ENCODE results near the gene MAD1L1.

Gene MAD1L1

DNA sequence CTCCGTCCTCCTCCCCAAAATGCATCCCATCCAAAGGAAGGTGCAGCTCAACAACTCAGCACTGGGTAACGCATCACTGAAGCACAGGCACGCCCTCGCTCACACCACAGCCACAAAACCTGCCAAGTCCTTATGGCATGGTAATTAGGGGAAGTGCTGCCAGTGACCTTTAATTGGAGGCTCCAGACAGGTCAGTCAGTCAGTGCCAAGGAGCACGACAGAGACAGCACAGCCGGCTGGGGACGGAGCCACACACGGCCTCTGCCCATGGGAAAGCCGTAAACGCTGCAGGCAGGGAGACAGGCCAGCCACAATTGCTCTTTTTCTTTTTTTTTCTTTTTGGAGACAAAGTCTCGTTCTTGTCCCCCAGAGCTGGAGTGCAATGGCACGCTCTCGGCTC lies 146.5 kb downstream of the MAD1L1 start:
- DNase-seq (ENCODE audit: low read depth in 2 of 2): no peak

DNA sequence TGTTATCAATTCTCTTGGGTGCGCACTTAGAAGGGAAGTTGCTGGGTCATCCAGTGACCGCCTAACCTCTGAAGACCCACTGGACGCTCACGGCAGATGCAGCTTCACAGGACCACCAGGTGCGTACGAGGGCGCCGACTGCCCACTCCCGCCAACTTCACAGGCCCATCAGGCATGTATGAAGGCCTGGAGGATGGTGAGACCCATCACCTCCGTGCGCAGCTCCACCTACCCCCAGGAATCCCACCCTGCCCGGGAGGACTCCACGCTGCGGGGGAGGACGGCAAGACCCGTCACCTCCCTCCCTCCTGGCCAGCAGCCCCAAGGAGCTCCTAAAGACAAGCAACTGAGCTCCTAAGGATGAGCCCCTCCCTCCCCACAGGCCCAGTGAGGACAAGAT lies 146.9 kb downstream of the MAD1L1 start:
- no peak for DNase-seq (ENCODE audit: low read depth in 2 of 2)

DNA sequence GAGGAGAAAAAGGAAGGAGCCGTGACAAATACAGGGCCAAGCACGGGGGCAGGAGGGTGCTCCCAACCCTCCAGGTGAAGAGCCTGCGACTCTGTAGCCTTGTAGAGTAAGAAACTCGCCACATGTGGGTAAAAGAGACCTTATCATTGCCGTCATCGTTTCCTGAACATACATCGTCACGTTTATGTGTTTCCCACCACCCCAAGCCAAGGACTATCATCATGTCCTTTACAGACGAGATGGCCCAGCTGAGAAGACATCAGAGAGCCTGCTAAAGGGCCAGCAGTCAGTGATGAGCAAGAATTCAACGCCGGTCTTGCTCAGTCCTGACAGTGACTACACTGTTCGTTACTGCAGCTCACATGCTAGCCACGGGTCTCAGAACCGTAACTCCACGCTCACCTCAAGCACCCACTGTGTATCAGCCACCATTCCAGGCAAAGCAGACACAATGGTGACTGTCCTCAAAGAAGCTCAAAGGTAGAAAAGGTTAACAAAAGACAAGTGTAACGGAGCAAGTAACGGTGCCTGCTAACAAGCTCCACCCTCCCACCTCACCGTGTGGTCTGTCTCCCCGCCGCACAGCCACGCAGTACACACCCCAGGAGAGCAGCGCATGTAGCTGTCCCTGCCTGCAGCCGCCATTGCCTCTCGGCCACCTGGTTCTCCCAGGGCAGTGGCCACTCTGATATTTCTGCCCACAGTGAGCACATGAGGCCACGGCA lies 147.8 kb downstream of the MAD1L1 start:
- DNase-seq (ENCODE audit: low read depth in 2 of 2): no peak

- peak in 1 of 2 donors; percentile 13 for DNase-seq (ENCODE audit: low read depth in 2 of 2)
Measured at GRCh38 chr7:2084331-2084730, 148.4 kb downstream of the MAD1L1 start.

- DNase-seq (ENCODE audit: low read depth in 2 of 2): no peak
Measured at GRCh38 chr7:2083362-2083761, 149.4 kb downstream of the MAD1L1 start.

DNA sequence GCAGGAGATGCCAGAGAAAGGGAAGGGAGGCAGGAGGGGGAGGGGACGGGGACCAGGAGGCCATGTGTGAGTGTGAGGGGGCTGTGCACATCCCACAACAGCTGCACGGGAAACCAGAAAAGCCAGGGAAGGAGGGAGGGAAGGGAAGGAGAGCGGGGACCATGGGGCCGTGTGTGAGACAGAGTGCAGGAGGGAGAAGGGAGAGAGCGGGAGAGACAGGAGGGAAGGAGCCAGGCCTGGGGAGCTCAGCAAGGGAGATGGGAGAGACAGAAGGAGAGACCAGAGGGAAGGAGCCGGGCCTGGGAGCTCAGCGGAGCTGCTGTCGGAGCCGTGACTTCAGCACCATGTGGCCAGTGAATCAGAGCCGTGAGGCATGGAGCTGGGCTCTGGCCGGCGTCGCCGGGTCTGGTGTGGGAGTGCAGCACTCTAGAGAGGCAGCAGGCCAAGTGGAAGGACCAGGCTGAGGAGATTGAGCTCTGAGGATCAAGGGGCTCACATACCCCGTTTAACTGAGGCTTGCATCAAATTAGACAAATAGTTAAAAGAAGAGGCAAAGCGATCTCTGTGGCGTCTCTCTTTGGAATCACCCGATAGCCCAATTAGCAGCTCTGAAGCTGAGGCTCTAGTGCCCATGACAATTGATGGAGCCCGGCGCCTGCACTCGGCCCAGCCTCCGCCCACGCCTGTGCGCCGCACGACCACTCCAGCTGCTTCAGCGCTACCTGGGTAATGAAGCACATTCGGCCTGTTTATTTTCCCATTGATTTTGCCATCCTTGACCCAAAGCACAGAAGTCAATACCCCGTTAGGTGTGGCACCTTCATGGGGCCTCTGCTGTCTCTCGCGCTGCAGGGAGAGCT lies 150.4 kb downstream of the MAD1L1 start:
- DNase-seq (ENCODE audit: low read depth in 2 of 2): no peak

GRCh38 chr7:2081526-2082135 lies 151.1 kb downstream of the MAD1L1 start:
- DNase-seq (ENCODE audit: low read depth in 2 of 2): no peak

GRCh38 chr7:2080477-2080876 lies 152.3 kb downstream of the MAD1L1 start:
- DNase-seq (ENCODE audit: low read depth in 2 of 2): no peak

GRCh38 chr7:2080060-2080387 lies 152.7 kb downstream of the MAD1L1 start:
- no peak for DNase-seq (ENCODE audit: low read depth in 2 of 2)

GRCh38 chr7:2079332-2080059 lies 153.2 kb downstream of the MAD1L1 start:
- DNase-seq (ENCODE audit: low read depth in 2 of 2): no peak

DNA sequence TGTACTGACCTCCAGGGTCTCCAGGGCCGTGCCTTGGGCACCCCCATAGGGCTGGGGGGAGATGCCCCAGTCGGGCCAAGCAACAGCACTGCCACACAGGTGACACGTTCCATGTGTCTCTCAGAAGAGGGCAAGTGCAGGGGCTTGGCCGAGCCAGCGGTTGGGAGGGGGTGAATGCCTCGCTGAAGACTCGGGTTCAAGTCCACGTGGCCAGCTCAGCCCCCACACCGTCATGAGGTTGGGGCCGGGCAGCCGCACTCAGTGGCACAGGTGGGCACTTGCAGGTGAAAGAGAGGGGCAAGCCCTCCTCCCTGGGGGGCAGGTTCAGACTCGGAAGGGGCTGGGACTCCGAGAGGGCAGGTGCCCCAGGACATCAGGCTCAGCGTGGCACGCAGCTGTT lies 153.8 kb downstream of the MAD1L1 start:
- DNase-seq (ENCODE audit: low read depth in 2 of 2): no peak

DNA sequence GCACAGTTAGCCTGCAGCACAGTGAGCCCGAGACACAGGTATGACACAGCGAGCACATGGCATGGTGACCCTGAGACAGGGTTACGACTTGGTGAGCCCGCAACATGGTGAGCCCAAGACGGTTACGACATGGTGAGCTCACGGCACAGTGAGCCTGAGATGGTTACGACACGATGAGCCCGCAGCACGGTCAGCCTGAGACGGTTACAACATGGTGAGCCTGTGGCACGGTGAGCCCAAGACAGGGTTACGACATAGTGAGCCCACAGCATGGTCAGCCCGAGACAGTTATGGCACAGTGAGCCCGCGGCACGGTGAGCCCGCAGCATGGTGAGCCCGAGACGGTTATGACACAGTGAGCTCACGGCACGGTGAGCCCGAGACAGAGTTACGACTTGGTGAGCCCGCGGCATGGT lies 156.1 kb downstream of the MAD1L1 start:
- no peak for DNase-seq (ENCODE audit: low read depth in 2 of 2)

GRCh38 chr7:2075811-2076210 lies 156.9 kb downstream of the MAD1L1 start:
- DNase-seq (ENCODE audit: low read depth in 2 of 2): no peak

GRCh38 chr7:2074691-2075090 lies 158.1 kb downstream of the MAD1L1 start:
- no peak for DNase-seq (ENCODE audit: low read depth in 2 of 2)

GRCh38 chr7:2072798-2073197 lies 159.9 kb downstream of the MAD1L1 start:
- DNase-seq (ENCODE audit: low read depth in 2 of 2): no peak

GRCh38 chr7:2072042-2072441 lies 160.7 kb downstream of the MAD1L1 start:
- no peak for DNase-seq (ENCODE audit: low read depth in 2 of 2)

GRCh38 chr7:2071133-2071832 lies 161.5 kb downstream of the MAD1L1 start:
- no peak for DNase-seq (ENCODE audit: low read depth in 2 of 2)

- no peak for DNase-seq (ENCODE audit: low read depth in 2 of 2)
Measured at GRCh38 chr7:2070151-2070763, 162.5 kb downstream of the MAD1L1 start.

DNA sequence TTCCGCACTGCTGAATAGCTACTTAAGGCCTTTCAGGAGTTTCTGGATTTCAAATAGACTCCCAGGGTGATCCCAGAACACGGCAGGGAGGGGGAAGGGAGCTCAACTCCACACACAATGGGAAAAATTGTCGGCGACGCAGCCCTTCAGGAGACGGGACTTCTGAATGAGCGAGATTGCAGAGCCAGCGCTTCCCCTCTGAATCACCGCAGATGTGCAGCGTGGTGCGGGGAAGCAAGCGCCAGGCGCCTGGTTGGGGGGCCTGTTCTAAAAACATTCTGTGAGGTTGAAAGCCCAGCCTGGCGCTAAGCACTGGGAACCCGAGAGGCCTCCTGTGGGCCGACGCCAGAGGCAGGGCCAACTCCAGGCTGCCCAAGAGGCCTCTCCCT lies 163.3 kb downstream of the MAD1L1 start:
- no peak for DNase-seq (ENCODE audit: low read depth in 2 of 2)

DNA sequence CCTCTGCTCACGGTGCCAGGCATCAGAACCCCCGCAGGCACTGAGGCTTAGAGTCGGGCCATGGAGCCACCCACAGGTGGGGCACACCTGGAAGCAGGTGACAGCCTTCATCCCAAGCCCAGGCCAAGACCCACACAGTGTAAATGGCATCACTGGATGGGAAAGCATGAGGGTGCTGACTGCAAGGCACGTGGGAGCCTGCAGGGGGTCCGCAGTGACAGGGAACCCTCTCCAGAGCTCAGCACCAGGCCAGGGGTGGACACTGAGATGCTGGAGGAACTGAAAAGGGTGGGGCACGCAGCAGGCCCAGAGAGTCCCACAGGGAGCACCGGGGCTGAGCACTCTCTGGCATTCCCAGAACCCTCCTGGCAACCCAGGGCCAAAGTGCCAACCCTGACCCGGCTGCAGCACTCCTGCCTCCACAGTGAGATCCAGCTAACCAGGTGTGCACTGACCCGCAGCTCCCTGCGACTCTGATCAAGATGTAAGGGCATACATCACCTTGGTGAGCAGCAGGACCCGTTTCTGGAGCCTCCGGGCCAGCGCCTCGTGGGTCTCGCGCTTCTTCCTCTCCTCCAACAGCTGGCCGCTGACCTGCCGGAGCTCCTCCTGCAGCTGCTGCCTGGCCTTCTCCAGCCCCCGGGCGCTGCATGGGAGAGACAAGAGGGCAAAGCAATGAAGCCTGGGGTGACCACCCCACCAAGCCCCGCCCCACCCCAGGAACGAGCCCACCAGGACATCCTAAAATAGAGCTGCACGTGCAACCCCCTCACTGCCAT lies 163.9 kb downstream of the MAD1L1 start:
- no peak for DNase-seq (ENCODE audit: low read depth in 2 of 2)
